HCT116 (cell line): ENCODE results near the gene HOXB9.

Experiments used
- CEBPB ChIP-seq: IDR thresholded peaks from 2 replicates; pipeline ENCODE4 v1.6.1; 2012; ENCODE audit warnings: low read depth
- POLR2A ChIP-seq: IDR thresholded peaks from 2 replicates; pipeline ENCODE4 v1.7.0; 2011; ENCODE audit warnings: borderline replicate concordance; ENCODE audit not compliant: insufficient read depth, insufficient read length; ENCODE audit errors: extremely low read depth
- TF ChIP-seq, protein P1 (sequence below): IDR thresholded peaks from 2 replicates; pipeline ENCODE4 v1.6.1; 2012
- TF ChIP-seq, protein P2 (sequence below), 3 experiments: fragments of 200-600 bp in 1 of 3; sonication (generic) in 1 of 3; IDR thresholded peaks in 2 of 3; conservative IDR thresholded peaks in 1 of 3; 2 replicates each; pipeline ENCODE4 v1.5.1; 2012 to 2017; ENCODE audit warnings: low read depth in 2 of 3, low read length in 2 of 3, antibody characterized with exemption in 1 of 3, borderline replicate concordance in 1 of 3, control low read depth in 1 of 3, mild to moderate bottlenecking in 1 of 3, mixed read lengths in 1 of 3, mixed run types in 1 of 3, moderate library complexity in 1 of 3; ENCODE audit not compliant: insufficient read depth in 1 of 3
- TF ChIP-seq, protein P3 (sequence below): IDR thresholded peaks from 2 replicates; pipeline ENCODE4 v1.6.1; 2012; ENCODE audit warnings: low read depth

DNA sequence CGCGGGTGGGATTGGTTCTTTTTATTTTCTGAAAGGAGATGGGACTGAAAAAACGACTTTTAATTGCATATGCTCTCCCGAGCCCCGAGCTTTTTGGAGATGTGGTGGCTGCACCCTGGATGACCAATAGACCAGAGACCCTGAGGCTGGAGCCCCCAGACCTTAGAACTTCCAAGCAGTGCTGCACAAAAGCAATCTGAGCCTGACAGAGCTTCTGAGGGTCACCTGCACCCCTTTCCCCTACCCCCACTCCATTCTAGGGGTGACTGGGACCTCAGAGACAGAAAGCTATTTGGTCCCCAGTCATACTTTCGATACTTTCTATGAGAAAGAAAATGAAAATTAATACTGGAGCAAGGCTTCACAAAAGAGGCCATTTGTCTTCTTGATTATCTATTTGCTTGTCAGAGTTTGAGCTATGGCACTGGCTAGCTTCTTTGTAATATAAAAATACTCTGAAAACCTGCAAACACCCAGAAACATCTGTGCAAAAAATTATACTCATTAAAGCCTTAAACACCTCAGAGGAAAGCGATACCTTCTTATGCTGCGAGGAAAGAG lies 51.6 kb downstream of the HOXB9 start:
- TF ChIP-seq POLR2A (no peak), CEBPB (no peak)
- TF ChIP-seq, protein P1, sequence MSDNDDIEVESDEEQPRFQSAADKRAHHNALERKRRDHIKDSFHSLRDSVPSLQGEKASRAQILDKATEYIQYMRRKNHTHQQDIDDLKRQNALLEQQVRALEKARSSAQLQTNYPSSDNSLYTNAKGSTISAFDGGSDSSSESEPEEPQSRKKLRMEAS = no peak
- TF ChIP-seq, protein P2, sequence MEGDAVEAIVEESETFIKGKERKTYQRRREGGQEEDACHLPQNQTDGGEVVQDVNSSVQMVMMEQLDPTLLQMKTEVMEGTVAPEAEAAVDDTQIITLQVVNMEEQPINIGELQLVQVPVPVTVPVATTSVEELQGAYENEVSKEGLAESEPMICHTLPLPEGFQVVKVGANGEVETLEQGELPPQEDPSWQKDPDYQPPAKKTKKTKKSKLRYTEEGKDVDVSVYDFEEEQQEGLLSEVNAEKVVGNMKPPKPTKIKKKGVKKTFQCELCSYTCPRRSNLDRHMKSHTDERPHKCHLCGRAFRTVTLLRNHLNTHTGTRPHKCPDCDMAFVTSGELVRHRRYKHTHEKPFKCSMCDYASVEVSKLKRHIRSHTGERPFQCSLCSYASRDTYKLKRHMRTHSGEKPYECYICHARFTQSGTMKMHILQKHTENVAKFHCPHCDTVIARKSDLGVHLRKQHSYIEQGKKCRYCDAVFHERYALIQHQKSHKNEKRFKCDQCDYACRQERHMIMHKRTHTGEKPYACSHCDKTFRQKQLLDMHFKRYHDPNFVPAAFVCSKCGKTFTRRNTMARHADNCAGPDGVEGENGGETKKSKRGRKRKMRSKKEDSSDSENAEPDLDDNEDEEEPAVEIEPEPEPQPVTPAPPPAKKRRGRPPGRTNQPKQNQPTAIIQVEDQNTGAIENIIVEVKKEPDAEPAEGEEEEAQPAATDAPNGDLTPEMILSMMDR (IDR thresholded peaks at IDR 0.05 in 2 of 3, conservative IDR thresholded peaks at IDR 0.05 in 1 of 3; ENCODE audit: borderline replicate concordance in 1 of 3, insufficient read depth in 1 of 3, low read depth in 2 of 3, low read length in 2 of 3) = no peak
- TF ChIP-seq, protein P3, sequence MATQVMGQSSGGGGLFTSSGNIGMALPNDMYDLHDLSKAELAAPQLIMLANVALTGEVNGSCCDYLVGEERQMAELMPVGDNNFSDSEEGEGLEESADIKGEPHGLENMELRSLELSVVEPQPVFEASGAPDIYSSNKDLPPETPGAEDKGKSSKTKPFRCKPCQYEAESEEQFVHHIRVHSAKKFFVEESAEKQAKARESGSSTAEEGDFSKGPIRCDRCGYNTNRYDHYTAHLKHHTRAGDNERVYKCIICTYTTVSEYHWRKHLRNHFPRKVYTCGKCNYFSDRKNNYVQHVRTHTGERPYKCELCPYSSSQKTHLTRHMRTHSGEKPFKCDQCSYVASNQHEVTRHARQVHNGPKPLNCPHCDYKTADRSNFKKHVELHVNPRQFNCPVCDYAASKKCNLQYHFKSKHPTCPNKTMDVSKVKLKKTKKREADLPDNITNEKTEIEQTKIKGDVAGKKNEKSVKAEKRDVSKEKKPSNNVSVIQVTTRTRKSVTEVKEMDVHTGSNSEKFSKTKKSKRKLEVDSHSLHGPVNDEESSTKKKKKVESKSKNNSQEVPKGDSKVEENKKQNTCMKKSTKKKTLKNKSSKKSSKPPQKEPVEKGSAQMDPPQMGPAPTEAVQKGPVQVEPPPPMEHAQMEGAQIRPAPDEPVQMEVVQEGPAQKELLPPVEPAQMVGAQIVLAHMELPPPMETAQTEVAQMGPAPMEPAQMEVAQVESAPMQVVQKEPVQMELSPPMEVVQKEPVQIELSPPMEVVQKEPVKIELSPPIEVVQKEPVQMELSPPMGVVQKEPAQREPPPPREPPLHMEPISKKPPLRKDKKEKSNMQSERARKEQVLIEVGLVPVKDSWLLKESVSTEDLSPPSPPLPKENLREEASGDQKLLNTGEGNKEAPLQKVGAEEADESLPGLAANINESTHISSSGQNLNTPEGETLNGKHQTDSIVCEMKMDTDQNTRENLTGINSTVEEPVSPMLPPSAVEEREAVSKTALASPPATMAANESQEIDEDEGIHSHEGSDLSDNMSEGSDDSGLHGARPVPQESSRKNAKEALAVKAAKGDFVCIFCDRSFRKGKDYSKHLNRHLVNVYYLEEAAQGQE = no peak
